ENCODE data around the gene ZNF28.

DNA sequence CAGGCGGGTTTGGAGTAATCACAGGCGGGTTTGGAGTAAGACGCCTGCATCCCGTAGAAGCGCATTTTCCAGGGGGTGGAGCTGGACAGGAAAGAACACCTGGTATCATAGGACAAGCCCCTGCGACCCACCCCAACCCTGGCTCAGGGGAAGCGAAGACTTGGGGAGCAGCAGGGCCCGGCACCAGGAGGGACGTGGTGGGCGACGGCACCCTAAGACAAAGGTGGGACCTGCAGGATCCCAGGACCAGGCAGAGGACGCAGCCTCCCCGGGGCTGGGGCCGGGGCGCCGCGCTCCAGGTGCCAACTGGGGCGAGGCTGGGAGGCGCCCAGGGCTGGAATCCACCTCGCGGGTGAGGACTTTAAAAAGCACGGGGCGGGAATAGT, 35.4 kb downstream of the ZNF28 start:
- TF ChIP-seq ZNF274 (IDR thresholded peaks at IDR 0.05; ENCODE audit: low read depth, low read length) (no peak), POLR2A (IDR thresholded peaks at IDR 0.05; ENCODE audit: borderline replicate concordance, extremely low read depth, insufficient read depth, insufficient read length) (no peak), RAD21 (IDR thresholded peaks at IDR 0.05; ENCODE audit: low read depth) (no peak), JUND (IDR thresholded peaks at IDR 0.05) (no peak), SRF (IDR thresholded peaks at IDR 0.05; ENCODE audit: low read depth) (no peak), EZH2phosphoT487 (IDR thresholded peaks at IDR 0.05; ENCODE audit: borderline replicate concordance) (no peak), POLR2AphosphoS5 (IDR thresholded peaks at IDR 0.05; ENCODE audit: low read depth, low read length) (no peak), SP1 (IDR thresholded peaks at IDR 0.05; ENCODE audit: low read depth) (no peak), EZH2 (IDR thresholded peaks at IDR 0.05) (no peak), SIN3A (IDR thresholded peaks at IDR 0.05; ENCODE audit: low read depth) (no peak), YY1 (IDR thresholded peaks at IDR 0.05; ENCODE audit: extremely low read depth, insufficient replicate concordance, low read depth, low read length) (no peak)
- TF ChIP-seq, protein P1, sequence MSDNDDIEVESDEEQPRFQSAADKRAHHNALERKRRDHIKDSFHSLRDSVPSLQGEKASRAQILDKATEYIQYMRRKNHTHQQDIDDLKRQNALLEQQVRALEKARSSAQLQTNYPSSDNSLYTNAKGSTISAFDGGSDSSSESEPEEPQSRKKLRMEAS (IDR thresholded peaks at IDR 0.05): no peak
- TF ChIP-seq, protein P2, sequence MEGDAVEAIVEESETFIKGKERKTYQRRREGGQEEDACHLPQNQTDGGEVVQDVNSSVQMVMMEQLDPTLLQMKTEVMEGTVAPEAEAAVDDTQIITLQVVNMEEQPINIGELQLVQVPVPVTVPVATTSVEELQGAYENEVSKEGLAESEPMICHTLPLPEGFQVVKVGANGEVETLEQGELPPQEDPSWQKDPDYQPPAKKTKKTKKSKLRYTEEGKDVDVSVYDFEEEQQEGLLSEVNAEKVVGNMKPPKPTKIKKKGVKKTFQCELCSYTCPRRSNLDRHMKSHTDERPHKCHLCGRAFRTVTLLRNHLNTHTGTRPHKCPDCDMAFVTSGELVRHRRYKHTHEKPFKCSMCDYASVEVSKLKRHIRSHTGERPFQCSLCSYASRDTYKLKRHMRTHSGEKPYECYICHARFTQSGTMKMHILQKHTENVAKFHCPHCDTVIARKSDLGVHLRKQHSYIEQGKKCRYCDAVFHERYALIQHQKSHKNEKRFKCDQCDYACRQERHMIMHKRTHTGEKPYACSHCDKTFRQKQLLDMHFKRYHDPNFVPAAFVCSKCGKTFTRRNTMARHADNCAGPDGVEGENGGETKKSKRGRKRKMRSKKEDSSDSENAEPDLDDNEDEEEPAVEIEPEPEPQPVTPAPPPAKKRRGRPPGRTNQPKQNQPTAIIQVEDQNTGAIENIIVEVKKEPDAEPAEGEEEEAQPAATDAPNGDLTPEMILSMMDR (IDR thresholded peaks at IDR 0.05 in 2 of 3, conservative IDR thresholded peaks at IDR 0.05 in 1 of 3; ENCODE audit: borderline replicate concordance in 1 of 3, insufficient read depth in 1 of 3, low read depth in 2 of 3, low read length in 2 of 3): no peak

Data from HCT116 (cell line).